ENCODE results near the gene B3GNT8.
"Not testable (repeated sequence)": the region's sequence is repeated elsewhere in the genome, so short reads cannot be mapped to it uniquely, and the experiment has no call there.

B3GNT8 gene

GRCh38 chr19:41384351-41384750 is 42.8 kb downstream of the B3GNT8 start:
- no peak for DNase-seq

GRCh38 chr19:41381536-41381935 is 45.6 kb downstream of the B3GNT8 start:
- DNase-seq: not testable (repeated sequence)

- no peak for DNase-seq
Measured at GRCh38 chr19:41377977-41378709, 49.0 kb downstream of the B3GNT8 start.

GRCh38 chr19:41376998-41377365 is 50.2 kb downstream of the B3GNT8 start:
- DNase-seq: no peak

- no peak for DNase-seq
Measured at GRCh38 chr19:41376241-41376997, 50.8 kb downstream of the B3GNT8 start, which contains the start of gene TMEM91. TSS of gene TMEM91 (plus strand) at chr19:41376533. CDS start at chr19:41378310, 1,777 bp downstream.

Data from NCI-H526 treated with DMSO at 0.1 percent for 48 hours (cell line).